Endothelial cell (in vitro differentiated cells): Measurements from ENCODE around the gene NDFIP1. TPM values are rescaled to one million over a fixed set of nuclear protein-coding genes. Genes with fewer than 3 reads are reported as not detected.

ENCODE experiments used
- DNase-seq: peaks from one replicate; pipeline ENCODE4 v3.0.0; 2021; ENCODE audit warnings: low spot score
- H3K27ac Mint-ChIP-seq: one replicate; pipeline ENCODE4 v1.8.0; 2021; ENCODE audit warnings: mixed read lengths, inconsistent platforms; ENCODE audit not compliant: unreplicated experiment
- H3K27me3 Mint-ChIP-seq: one replicate; pipeline ENCODE4 v1.8.0; 2021; ENCODE audit warnings: mild to moderate bottlenecking, moderate library complexity, mixed read lengths, inconsistent platforms; ENCODE audit not compliant: unreplicated experiment
- H3K36me3 Mint-ChIP-seq: one replicate; pipeline ENCODE4 v1.8.0; 2021; ENCODE audit warnings: mild to moderate bottlenecking, low read depth, mixed read lengths, inconsistent platforms; ENCODE audit not compliant: unreplicated experiment
- H3K4me1 Mint-ChIP-seq: one replicate; pipeline ENCODE4 v1.8.0; 2021; ENCODE audit warnings: mild to moderate bottlenecking, mixed read lengths, inconsistent platforms; ENCODE audit not compliant: unreplicated experiment
- H3K4me3 Mint-ChIP-seq: one replicate; pipeline ENCODE4 v1.8.0; 2021; ENCODE audit warnings: mild to moderate bottlenecking, mixed read lengths, inconsistent platforms; ENCODE audit not compliant: unreplicated experiment
- H3K9me3 Mint-ChIP-seq: one replicate; pipeline ENCODE4 v1.8.0; 2021; ENCODE audit warnings: mixed read lengths, inconsistent platforms; ENCODE audit not compliant: unreplicated experiment
- CTCF ChIP-seq: fragments of 200-600 bp; sonication (generic); IDR thresholded peaks from one replicate; pipeline ENCODE4 v1.5.0; 2021; ENCODE audit warnings: antibody characterized with exemption; ENCODE audit not compliant: unreplicated experiment
- total RNA-seq: library from RNA; stranded (reverse); fragmentation: NEBNext Ultra II Directional; extraction: Animal tissue kit (Norgen Biotek cat#: 25700); gene quantifications from one replicate; pipeline ENCODE4 v1.2.1, GENCODE V29; 2021; ENCODE audit not compliant: unreplicated experiment

The NDFIP1 gene
- total RNA-seq, 1 donor from 2014 or later: 34.8 TPM

- Mint-ChIP-seq H3K9me3 (no peaks in the 10 kb centered on the region), H3K27me3 (peaks cover 3% of the 10 kb centered on the region), H3K4me3 (no peak overlapping the region), H3K27ac (no peak overlapping the region), H3K36me3 (peaks cover 3% of the 10 kb centered on the region), H3K4me1 (peaks cover 24% of the 10 kb centered on the region)
- TF ChIP-seq CTCF: no peak
- no peak for DNase-seq
Observed at GRCh38 chr5:142164315-142164714, 55.7 kb downstream of the NDFIP1 start.

GRCh38 chr5:142166754-142167153, 58.2 kb downstream of the NDFIP1 start:
- H3K36me3 Mint-ChIP-seq: peaks cover 3% of the 10 kb centered on the region
- H3K4me3 Mint-ChIP-seq: no peak overlapping the region
- no peak overlapping the region for H3K27ac Mint-ChIP-seq
- H3K4me1 Mint-ChIP-seq: peaks cover 29% of the 10 kb centered on the region
- no peak for DNase-seq
- no peak for TF ChIP-seq CTCF
- H3K9me3 Mint-ChIP-seq: no peaks in the 10 kb centered on the region
- H3K27me3 Mint-ChIP-seq: peaks cover 3% of the 10 kb centered on the region

GRCh38 chr5:142167458-142167857, 58.9 kb downstream of the NDFIP1 start:
- no peak for TF ChIP-seq CTCF
- Mint-ChIP-seq H3K4me3 (no peak overlapping the region), H3K27ac (no peak overlapping the region), H3K36me3 (no peaks in the 10 kb centered on the region), H3K9me3 (no peaks in the 10 kb centered on the region), H3K4me1 (peaks cover 29% of the 10 kb centered on the region), H3K27me3 (peaks cover 3% of the 10 kb centered on the region)
- DNase-seq: no peak

- TF ChIP-seq CTCF: no peak
- Mint-ChIP-seq H3K4me1 (peaks cover 29% of the 10 kb centered on the region), H3K36me3 (no peaks in the 10 kb centered on the region), H3K9me3 (no peaks in the 10 kb centered on the region), H3K27ac (no peak overlapping the region), H3K4me3 (no peak overlapping the region), H3K27me3 (peaks cover 3% of the 10 kb centered on the region)
- no peak for DNase-seq
Observed at GRCh38 chr5:142168365-142168764, 59.8 kb downstream of the NDFIP1 start.

GRCh38 chr5:142170254-142170953, 61.8 kb downstream of the NDFIP1 start:
- H3K36me3 Mint-ChIP-seq: no peaks in the 10 kb centered on the region
- H3K4me3 Mint-ChIP-seq: no peak overlapping the region
- no peaks in the 10 kb centered on the region for H3K27me3 Mint-ChIP-seq
- DNase-seq: no peak
- H3K27ac Mint-ChIP-seq: no peak overlapping the region
- no peak for TF ChIP-seq CTCF
- no peaks in the 10 kb centered on the region for H3K9me3 Mint-ChIP-seq
- H3K4me1 Mint-ChIP-seq: peaks cover 33% of the 10 kb centered on the region
